Lower lobe of right lung (tissue), 2 donors: ENCODE results near the gene TRAP1. TPM values are rescaled to one million over a fixed set of nuclear protein-coding genes. Genes with fewer than 3 reads are reported as not detected.

Experiments
- ATAC-seq, 2 donors: fragments of 200-7000 bp; cut with Tn5 transposase; one replicate each; pipeline ENCODE4 v1.9.1; 2020 to 2022; ENCODE audit warnings: mild to moderate bottlenecking in 2 of 2, moderate library complexity in 2 of 2
- DNase-seq: peaks from one replicate; pipeline ENCODE4 v3.0.0-alpha.2; 2020
- H3K27ac ChIP-seq: fragments of 200-600 bp; one replicate; pipeline ENCODE4 v1.8.0; 2022
- H3K27me3 ChIP-seq: fragments of 200-600 bp; one replicate; pipeline ENCODE4 v1.8.0; 2022; ENCODE audit warnings: low read depth
- H3K36me3 ChIP-seq: fragments of 200-600 bp; one replicate; pipeline ENCODE4 v1.8.0; 2022; ENCODE audit warnings: mild to moderate bottlenecking
- H3K4me1 ChIP-seq: fragments of 200-600 bp; one replicate; pipeline ENCODE4 v1.8.0; 2022
- H3K4me3 ChIP-seq: fragments of 200-600 bp; one replicate; pipeline ENCODE4 v1.8.0; 2022; ENCODE audit warnings: mild to moderate bottlenecking
- H3K9me3 ChIP-seq: fragments of 200-600 bp; one replicate; pipeline ENCODE4 v1.8.0; 2022
- CTCF ChIP-seq: fragments of 200-600 bp; IDR thresholded peaks from one replicate; pipeline ENCODE4 v1.8.0; 2022; ENCODE audit warnings: antibody characterized with exemption, mild to moderate bottlenecking
- intact Hi-C: fragments of 100-400 bp; cut with DNase I; formaldehyde crosslinking; loops from one replicate; pipeline ENCODE4 v1.11.0; 2022
- total RNA-seq: library from RNA; stranded (reverse); fragmentation: NEBNext Ultra II Directional; extraction: Animal tissue kit (Norgen Biotek cat#: 25700); gene quantifications from one replicate; pipeline ENCODE4 v1.2.1, GENCODE V29; 2021
- donor health status: DM: no; HTN: yes; CAD: no; lungs with severe emphysema.

TRAP1 gene
- total RNA-seq, 1 donor from 2014 or later = 51.8 TPM

GRCh38 chr16:3673201-3673600, 44.1 kb downstream of the TRAP1 start:
- H3K4me1 ChIP-seq = no peaks in the 10 kb centered on the region
- H3K36me3 ChIP-seq = peaks cover 71% of the 10 kb centered on the region
- DNase-seq (no peak), ATAC-seq (no peak)
- intact Hi-C loops = no loop called here
- no peaks in the 10 kb centered on the region for H3K9me3 ChIP-seq
- no peak overlapping the region for H3K4me3 ChIP-seq
- H3K27ac ChIP-seq = no peak overlapping the region
- TF ChIP-seq CTCF = no peak
- H3K27me3 ChIP-seq = no peaks in the 10 kb centered on the region

DNA sequence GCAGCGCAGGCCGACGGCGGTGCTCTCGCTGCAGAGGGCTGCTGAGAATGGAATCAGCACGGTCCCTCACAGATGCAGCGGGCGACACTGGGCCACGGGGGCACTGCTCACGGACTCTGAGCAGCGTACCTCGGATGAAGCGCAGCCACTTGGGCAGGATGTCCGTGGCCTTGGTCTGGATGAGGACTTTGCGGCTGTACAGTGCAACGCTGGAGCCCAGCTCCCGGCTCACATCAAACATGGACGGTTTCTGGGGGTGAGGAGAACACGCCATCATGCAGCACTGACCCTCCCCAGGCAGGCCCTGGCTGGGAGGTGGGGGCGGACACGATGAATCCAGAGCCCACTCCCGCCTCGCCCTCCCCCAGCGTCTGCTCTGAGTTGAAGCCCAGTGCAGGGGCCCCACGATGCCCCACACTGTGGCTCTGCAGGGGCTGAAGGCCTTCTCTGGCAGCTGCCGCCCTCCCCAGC, 44.7 kb downstream of the TRAP1 start:
- H3K9me3 ChIP-seq = no peaks in the 10 kb centered on the region
- intact Hi-C loops = no loop called here

GRCh38 chr16:3671424-3671823, 45.9 kb downstream of the TRAP1 start:
- H3K9me3 ChIP-seq = no peaks in the 10 kb centered on the region
- no peak overlapping the region for H3K4me3 ChIP-seq
- no peak overlapping the region for H3K27ac ChIP-seq
- no peaks in the 10 kb centered on the region for H3K4me1 ChIP-seq
- H3K36me3 ChIP-seq = peaks cover 70% of the 10 kb centered on the region
- intact Hi-C loops = no loop called here
- DNase-seq (no peak), ATAC-seq (no peak)
- TF ChIP-seq CTCF = no peak
- no peaks in the 10 kb centered on the region for H3K27me3 ChIP-seq

More for the DNA sequence above, 44.7 kb downstream of the TRAP1 start:
- no peak for DNase-seq
- Histone ChIP-seq H3K27ac (no peak overlapping the region), H3K4me3 (no peak overlapping the region), H3K36me3 (peaks cover 65% of the 10 kb centered on the region), H3K4me1 (no peaks in the 10 kb centered on the region), H3K27me3 (no peaks in the 10 kb centered on the region)
- TF ChIP-seq CTCF = no peak
- no peak for ATAC-seq

GRCh38 chr16:3670711-3671110, 46.6 kb downstream of the TRAP1 start:
- DNase-seq = no peak
- Histone ChIP-seq H3K27me3 (no peaks in the 10 kb centered on the region), H3K4me3 (no peak overlapping the region), H3K27ac (no peak overlapping the region), H3K4me1 (no peaks in the 10 kb centered on the region), H3K36me3 (peaks cover 73% of the 10 kb centered on the region), H3K9me3 (no peaks in the 10 kb centered on the region)
- no peak for ATAC-seq
- TF ChIP-seq CTCF = no peak
- intact Hi-C loops = no loop called here

GRCh38 chr16:3669082-3669481, 48.2 kb downstream of the TRAP1 start:
- Histone ChIP-seq H3K27ac (no peak overlapping the region), H3K27me3 (no peaks in the 10 kb centered on the region), H3K9me3 (no peaks in the 10 kb centered on the region), H3K36me3 (peaks cover 71% of the 10 kb centered on the region), H3K4me1 (no peaks in the 10 kb centered on the region), H3K4me3 (no peak overlapping the region)
- no peak for ATAC-seq
- no peak for TF ChIP-seq CTCF
- intact Hi-C loops = no loop called here
- DNase-seq = no peak

DNA sequence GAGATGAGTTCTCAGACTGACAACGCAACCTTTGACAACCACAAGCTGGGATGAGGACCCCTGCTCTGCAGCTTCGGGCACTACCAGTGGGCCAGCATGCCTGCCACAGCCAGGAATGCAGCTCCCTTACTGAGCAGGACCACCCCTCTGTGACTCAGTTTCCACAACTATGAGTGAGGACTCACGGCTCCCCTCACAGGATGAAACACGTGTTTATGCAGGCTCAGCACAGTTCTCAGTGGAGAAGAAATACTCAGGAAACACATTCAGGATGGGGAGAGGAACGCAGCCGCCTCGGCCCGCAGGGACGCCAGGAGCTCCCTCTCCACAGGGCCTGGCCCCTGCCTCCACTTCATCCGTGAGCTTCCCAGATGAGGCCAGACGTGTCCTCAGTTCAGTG, 48.7 kb downstream of the TRAP1 start:
- H3K4me1 ChIP-seq = no peaks in the 10 kb centered on the region
- H3K4me3 ChIP-seq = no peak overlapping the region
- no peaks in the 10 kb centered on the region for H3K9me3 ChIP-seq
- H3K36me3 ChIP-seq = peaks cover 71% of the 10 kb centered on the region
- H3K27ac ChIP-seq = no peak overlapping the region
- no peaks in the 10 kb centered on the region for H3K27me3 ChIP-seq
- ATAC-seq (no peak), DNase-seq (no peak)
- no peak for TF ChIP-seq CTCF
- intact Hi-C loops = no loop called here
